Central memory CD4-positive, alpha-beta T cell (primary cell): ENCODE results near the gene NFKBIL1.

ENCODE experiments used
- DNase-seq: peaks from one replicate; pipeline ENCODE4 v3.0.0; 2022

Gene NFKBIL1

DNA sequence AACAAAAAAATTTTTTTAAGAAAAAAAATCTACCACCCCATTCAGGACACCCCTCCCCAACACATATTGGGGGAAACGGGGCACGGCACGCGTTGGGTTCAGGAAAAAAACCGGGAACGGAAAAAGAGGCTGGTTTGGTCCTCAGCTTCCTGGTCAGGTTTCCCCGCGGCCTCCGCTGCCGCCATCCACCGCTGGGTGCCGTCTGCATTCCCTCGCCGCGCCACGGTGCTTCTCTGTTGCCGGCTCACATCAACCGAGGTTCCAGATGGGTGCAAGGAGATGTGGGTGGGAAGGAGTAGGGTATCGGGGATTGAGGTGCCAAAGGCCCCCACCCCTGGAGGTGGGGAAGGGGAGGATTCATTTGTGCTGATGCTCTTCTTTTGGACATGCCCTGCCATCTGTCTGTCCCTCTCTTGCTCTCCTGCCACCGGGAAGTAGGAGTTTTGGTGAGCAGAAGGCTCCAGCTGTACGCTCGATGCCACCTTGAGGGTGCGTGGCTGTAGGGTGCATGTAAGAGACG, 12.8 kb upstream of the NFKBIL1 start:
- DNase-seq = no peak

DNA sequence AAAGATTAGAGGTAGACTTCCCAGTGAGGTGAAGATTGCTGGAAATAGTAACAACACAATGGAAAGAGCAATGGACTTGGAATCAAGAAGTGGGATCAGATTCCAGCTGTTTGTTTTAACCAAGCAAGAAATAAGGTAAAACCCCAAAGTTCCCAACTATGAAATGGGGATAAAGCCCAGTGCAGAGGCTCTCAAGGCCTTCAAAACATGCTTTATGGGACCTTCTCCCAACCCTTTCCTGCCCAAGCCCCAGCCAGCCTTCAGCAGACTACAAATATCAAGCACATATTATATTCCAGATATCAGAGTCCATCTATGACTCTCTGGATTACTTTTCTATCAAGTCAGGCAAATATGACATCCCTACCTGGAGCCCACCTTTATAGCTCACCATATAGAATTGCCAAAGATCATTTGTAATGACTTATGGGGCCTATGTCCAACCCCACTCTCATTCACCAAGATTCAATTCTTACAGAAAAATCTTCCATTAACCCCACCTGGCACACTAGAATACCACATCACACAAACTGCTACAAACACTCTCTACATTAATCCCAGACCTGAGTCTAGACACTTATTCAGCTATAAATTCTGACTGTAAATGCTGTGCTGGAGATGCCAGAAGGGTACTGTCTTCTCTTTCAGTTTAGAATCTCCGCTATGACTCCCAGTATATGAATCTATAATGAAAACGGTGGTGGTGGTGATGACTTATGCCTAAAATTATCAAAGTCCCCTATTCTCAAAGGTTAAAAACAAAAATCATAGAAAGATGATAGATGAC, 11.7 kb upstream of the NFKBIL1 start:
- no peak for DNase-seq

DNA sequence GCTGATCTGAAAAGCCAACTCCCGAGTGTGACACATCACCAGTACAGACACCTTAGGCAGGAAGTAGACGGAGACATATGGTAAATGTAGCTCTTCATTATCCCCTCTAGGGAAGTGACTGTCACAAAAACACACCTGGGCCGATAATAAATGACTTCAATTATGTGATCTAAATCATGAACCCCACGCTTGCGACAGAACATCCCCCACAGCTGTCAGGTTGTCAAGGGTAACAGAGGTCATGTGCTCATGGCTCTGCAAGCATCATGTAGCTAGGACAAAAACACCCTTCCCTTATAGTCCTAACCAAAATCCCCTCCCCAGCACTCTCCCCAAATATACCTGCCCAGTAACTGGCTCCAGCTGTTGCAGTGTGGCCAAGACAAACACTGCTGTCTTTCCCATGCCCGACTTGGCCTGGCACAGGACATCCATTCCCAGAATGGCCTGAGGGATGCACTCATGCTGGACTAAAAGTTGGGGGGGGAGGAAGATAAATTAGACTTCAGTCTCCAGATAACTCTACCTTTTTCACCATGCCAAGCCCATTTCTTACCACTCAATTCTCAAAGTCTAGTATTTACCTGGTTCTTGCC, 8.5 kb upstream of the NFKBIL1 start:
- no peak for DNase-seq

DNA sequence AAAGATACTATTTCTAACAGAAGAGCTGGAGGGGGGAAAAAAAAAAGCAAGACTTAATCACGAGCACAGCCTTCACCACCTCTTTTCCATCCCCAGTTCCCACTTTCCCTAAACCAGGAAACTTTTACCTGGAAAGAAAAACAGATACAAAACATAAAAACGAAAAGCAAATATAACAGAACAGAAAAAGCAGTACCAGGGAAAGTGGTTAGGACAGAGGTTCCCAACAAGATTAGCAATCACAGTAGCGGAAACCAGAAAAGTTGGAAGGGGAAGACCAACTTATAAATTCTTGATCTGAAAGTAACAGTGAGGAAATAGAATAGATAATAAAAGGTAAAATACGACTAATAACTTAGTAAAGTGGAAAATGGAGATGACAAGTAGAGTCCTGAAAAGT, 6.8 kb upstream of the NFKBIL1 start:
- no peak for DNase-seq

DNA sequence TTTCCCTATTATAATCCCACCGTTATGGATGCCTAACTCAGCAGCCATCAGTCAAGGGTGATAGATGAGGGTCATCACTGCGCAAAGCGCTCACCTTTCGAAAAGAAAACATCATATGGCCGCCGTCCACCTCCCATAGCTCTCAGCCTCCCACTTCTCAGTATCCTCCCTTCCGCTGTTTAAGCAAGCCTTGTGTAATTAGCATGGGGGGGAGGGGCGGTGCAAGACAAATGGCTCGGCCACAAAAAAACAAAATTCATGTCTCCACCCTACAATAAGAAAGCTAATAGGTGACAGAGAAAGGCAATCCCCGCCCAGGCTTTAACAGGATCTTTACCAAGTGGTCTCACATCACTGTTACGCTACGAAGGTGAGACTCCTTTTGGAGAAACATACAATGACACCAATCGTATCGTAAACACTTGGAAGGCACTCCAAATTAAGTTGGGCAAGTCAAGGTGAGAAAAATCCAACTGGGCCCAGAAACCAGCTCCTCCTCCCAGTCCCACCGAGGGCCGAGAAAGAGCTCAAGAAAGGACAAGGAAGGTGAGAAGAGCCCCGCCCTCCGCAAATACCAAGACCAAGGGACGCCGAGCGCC, 6.2 kb upstream of the NFKBIL1 start:
- DNase-seq = peak; percentile 81

GRCh38 chr6:31541658-31542521, 5.5 kb upstream of the NFKBIL1 start, which contains the start of gene DDX39B:
TSS of gene DDX39B (minus strand) at chr6:31542003. CDS start at chr6:31540532, 1,471 bp downstream.
- peak; percentile 94 for DNase-seq

DNA sequence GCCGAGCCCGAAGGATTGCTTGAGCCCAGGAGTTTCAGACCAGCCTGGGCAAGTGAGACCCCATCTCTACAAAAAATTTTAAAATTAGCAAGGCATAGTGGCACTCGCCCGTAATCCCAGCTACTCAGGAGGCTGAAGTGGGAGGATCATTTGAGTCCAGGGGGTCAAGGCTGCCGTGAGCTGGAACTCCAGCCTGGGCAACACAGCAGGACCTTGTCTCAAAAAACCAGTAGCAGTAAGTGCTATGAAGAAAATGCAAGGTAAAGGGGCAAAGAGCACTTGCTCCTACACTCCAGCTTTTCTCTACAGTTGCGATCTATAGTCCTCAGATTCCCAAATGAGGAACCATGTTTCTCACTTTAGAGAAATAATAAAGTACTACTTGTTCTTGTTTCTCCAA, 3.8 kb upstream of the NFKBIL1 start:
- no peak for DNase-seq

GRCh38 chr6:31544676-31545075, 2.7 kb upstream of the NFKBIL1 start:
- DNase-seq = no peak

GRCh38 chr6:31545291-31545690, 2.1 kb upstream of the NFKBIL1 start:
- DNase-seq = no peak

DNA sequence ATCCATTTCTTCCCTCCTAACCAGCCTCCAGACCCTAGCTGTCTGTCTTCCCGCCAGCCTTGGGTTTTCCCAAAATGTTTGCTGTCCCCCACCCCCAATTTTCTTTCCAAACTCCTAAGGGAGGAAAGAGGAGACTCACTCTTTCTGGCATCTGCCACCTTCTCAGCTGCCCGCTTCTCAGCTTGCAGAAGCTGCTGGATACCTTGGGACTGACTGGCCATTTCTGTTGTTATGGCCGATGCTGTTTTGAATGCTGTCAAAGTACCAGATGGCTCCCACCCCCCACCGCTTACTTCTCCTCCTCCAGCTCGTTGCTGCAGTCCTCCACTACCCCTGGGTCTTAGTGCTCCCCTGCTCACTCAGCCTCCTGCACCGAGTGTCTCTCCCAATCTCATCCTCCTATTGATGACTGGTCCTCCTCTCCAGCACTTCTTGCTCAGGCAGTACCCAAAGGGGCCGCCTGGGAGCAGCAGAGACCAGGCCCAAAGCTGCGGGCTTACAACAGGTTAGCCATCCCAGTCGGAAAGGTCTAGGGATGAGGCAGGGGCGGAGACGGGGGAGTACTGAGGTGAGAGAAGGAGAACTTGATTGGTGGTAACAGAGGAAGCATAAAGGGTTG, 960 bp upstream of the NFKBIL1 start, which contains the start of gene ATP6V1G2:
Gene ATP6V1G2 (minus strand): TSS at position 270 of the 619 bp plus-strand sequence. CDS start 49 bp downstream, at position 221.
- DNase-seq = peak; percentile 78

- no peak for DNase-seq
Measured at GRCh38 chr6:31547727-31548543, 527 bp downstream of the NFKBIL1 start.

DNA sequence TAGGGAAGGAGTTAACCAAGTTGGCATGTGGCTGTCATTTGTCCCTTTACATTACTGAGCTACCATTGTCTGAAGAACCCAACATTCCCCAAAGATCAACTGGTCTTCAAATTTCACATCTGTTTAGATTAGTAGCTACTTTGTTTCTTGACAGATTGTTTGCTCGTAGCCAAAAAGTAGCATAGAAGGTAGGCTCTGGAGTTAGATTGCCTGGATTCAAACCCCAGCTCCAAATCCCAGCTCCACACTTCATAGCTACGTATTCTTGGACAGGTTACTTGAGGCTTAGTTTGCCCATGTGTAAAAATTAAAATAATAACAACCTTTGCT, 1.1 kb downstream of the NFKBIL1 start:
- no peak for DNase-seq

DNA sequence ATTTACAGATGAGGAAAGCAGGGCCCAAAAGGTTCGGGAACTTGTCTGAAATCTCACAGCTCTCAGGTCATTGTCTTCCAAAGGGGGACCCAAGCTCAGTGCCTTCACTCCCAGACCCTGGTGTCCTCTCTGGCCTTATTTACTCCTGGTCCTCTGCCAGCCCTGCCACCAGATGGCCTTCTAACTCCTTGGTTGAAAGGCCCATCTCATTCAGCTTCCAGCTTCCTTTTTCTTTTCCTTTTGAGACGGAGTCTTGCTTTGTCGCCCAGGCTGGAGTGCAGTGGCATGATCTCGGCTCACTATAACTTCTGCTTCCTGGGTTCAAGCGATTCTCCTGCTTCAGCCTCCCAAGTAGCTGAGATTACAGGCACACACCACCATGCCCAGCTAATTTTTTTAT, 4.0 kb downstream of the NFKBIL1 start:
- DNase-seq = peak; percentile 64

DNA sequence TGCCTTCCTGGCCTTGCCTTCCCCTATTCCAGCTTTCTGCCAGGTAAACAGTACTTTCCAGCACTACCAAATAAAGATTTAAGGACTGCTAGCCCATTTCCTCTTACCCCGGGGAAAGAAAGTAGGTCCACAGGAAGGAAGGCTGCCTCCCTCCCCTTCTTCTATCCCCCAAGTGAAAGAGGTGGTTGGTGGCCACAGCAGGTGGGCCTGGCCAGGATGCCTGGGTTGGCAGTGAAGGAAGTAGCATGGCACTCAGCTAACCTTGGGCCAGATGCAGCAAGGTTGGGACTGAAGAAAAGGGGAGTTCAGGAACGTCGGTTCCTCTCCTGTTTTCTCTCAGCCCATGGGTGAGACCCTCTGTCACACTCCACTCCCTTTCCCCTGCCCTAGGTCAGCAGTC, 8.9 kb downstream of the NFKBIL1 start:
- no peak for DNase-seq

DNA sequence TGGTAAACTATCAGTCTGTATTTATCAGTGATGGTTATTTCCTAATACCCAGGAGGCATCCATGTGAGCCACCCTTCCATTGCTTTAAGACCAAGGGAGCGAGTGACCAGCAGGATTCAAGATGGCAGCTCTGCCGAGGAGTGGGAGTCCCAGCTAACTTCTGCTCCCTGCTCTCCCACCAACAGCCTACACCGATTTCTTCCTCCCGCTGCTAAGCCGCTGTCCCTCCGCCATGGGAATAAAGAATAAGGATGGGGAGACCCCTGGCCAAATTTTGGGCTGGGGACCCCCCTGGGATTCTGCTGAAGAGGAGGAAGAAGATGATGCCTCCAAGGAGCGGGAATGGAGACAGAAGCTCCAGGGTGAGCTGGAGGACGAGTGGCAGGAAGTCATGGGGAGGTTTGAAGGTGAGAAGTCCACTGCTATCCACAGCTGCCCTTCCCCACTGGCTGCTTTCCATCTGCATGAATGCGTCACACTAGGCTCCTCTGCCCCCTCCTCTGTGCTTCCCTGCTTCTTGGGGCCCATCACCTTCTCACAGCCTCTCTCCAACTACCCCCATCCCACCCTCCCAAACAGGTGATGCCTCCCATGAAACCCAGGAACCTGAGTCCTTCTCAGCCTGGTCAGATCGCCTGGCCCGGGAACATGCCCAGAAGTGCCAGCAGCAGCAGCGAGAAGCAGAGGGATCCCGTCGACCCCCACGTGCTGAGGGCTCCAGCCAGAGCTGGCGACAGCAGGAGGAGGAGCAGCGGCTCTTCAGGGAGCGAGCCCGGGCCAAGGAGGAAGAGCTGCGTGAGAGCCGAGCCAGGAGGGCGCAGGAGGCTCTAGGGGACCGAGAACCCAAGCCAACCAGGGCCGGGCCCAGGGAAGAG, 10.3 kb downstream of the NFKBIL1 start:
- DNase-seq = no peak

GRCh38 chr6:31558318-31558625, 10.9 kb downstream of the NFKBIL1 start:
- DNase-seq = no peak

DNA sequence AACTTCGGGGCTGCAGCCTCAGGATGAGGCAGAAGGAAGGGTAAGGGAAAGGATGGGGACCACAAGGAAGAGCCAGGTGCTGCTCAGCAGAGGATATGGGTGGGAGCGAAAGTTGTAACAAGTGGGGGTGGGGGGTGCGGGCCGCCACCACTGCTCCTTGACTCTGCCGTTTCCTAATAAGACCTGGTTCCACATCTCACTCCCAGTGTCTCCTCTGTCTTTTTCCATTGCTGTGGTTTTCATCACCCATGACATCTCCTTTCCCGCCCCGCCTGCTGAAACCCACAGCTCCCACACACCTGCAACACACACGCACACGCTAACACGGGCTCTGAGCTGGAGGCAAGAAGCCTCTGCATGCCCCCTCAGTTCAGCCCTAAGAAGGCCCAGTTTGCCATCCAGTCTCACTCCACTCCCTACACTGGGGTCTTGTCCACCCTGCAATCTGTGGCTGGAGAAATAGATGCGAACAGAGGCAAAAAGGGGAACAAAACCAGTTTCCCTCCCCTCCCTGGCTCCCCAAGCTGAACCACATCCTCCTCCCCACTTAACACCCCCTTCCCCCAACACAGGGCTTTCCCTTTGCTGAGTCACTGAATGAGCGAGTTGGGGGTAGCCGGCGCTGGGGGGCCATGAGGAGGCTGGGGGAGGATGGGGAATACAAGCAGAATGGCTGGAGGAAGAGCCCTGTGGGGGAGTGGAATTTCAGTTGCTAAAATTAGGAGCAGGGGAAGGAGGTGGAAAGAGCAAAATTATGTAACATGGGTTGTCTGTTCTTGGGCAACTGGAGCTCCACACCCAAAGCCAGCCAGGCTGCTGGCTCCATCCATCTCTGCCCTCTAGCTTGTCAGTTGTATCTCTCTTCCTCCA, 11.5 kb downstream of the NFKBIL1 start:
- peak; percentile 67 for DNase-seq

- DNase-seq = no peak
Measured at GRCh38 chr6:31559606-31559957, 12.2 kb downstream of the NFKBIL1 start.

DNA sequence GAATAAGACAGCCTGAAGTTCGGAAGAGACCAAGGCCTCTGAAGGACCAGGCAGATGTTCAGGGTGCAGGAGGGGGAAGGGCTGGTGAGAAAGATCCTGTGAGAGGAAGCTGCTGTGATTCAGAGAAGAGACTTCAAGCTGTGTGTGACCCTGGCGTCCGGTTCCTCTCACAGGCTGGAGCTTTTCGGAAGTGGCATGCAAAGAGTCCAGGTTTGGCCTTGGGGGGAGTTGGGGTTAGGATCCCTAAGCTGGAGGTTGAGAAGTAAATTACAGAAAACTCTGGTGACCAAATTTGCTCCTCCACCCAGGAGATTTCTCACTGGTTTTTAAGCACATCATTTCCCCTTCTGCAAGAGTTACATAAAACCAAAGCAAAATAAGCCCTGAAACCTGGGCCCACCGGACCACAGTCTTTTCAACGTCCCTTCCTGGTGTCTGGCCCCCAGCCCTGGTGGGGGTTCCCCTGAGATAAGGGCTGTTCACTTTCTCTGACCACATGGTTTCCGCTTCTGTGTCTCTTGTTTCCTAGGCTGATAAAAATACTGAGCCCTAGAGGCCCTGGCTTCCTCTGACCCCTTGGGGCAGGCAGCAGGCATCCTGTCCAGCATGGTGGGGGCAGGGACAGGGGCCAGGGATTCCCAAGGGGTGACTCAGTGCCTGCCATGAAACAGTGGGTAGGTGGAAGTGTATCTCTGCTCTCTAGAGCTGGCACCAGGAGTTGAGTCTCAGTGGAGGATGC, 12.7 kb downstream of the NFKBIL1 start:
- no peak for DNase-seq
